HG03175 (cell line): ENCODE data around the gene GABRD.

Experiments used
- ATAC-seq: cut with Tn5 transposase; IDR thresholded peaks from one replicate; pipeline ENCODE4 v1.9.1; 2021; ENCODE audit warnings: mild to moderate bottlenecking, moderate library complexity; ENCODE audit not compliant: unreplicated experiment

The GABRD gene

GRCh38 chr1:2014741-2015735 lies 4.1 kb upstream of the GABRD start:
- ATAC-seq: no peak

- ATAC-seq: no peak
Observed at GRCh38 chr1:2016123-2016522, 3.0 kb upstream of the GABRD start.

- no peak for ATAC-seq
Observed at GRCh38 chr1:2018217-2019171, 651 bp upstream of the GABRD start.

- ATAC-seq: no peak
Observed at GRCh38 chr1:2019571-2020309, 595 bp downstream of the GABRD start.

GRCh38 chr1:2020310-2020655 lies 1.1 kb downstream of the GABRD start:
- no peak for ATAC-seq

GRCh38 chr1:2021550-2021949 lies 2.4 kb downstream of the GABRD start:
- ATAC-seq: no peak

GRCh38 chr1:2022063-2022770 lies 3.1 kb downstream of the GABRD start:
- no peak for ATAC-seq

- ATAC-seq: no peak
Observed at GRCh38 chr1:2023187-2023586, 4.0 kb downstream of the GABRD start.

GRCh38 chr1:2024451-2024850 lies 5.3 kb downstream of the GABRD start:
- ATAC-seq: no peak

- no peak for ATAC-seq
Observed at GRCh38 chr1:2024887-2025286, 5.7 kb downstream of the GABRD start.

GRCh38 chr1:2025491-2025981 lies 6.4 kb downstream of the GABRD start:
- ATAC-seq: no peak

- no peak for ATAC-seq
Observed at GRCh38 chr1:2027961-2028583, 8.9 kb downstream of the GABRD start.

- no peak for ATAC-seq
Observed at GRCh38 chr1:2028870-2029560, 9.9 kb downstream of the GABRD start.

- ATAC-seq: no peak
Observed at GRCh38 chr1:2029561-2029960, 10.4 kb downstream of the GABRD start.

- no peak for ATAC-seq
Observed at GRCh38 chr1:2030076-2030871, 11.1 kb downstream of the GABRD start.

- no peak for ATAC-seq
Observed at GRCh38 chr1:2031546-2032540, 12.7 kb downstream of the GABRD start.

GRCh38 chr1:2032737-2033136 lies 13.6 kb downstream of the GABRD start:
- ATAC-seq: no peak
